Erythroblast (primary cell): Measurements from ENCODE around the gene MYLIP.

Source experiments
- GATA1 ChIP-seq: IDR thresholded peaks from 2 replicates; pipeline ENCODE4 v1.6.1; 2011; ENCODE audit warnings: low read depth, mild to moderate bottlenecking, control low read depth, low read length, moderate library complexity
- POLR2A ChIP-seq: IDR thresholded peaks from 2 replicates; pipeline ENCODE4 v1.6.1; 2011; ENCODE audit warnings: mild to moderate bottlenecking, low read length

GRCh38 chr6:16157492-16157891, 28.6 kb downstream of the MYLIP start:
- TF ChIP-seq POLR2A (no peak), GATA1 (no peak)
